ENCODE measurements around the gene GFI1B. TPM values are rescaled to one million over a fixed set of nuclear protein-coding genes. Genes with fewer than 3 reads are reported as not detected.
A peak's percentile ranks its signal among the peaks of the same experiment; 100 is the strongest.

GFI1B gene
- total and polyA plus RNA-seq, 2 of the 13 experiments (the other 11 are each of a cell fraction or from before 2014, with no cell fraction given): 0.15 to 0.51 TPM

DNA sequence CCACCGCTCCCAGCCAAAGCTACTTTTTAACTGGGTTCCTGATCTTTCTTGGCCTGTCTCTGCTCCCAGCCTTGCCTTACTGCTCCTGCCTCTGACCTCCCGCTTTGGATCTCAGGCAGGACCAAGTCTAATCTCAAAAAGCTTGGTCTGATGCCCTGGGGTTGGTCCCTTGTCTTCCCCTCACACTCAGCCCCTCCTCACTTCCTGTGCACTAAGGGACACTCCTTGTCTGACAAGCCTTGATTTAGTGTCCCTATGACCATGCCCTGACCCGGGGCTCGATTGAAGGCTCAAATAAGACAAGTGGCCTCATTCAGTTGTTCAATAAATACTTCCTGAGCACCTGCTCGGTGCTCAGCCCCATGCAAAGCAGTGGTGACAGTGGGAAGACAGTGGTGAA, 48.6 kb downstream of the GFI1B start:
- Histone ChIP-seq H3K9me3 (ENCODE audit: low read length) (no peaks in the 10 kb centered on the region), H2AFZ (ENCODE audit: low read length) (no peak overlapping the region), H3K9ac (ENCODE audit: insufficient read depth, low read depth, low read length) (no peak overlapping the region), H3K79me2 (ENCODE audit: insufficient read depth, low read length) (peaks cover 16% of the 10 kb centered on the region), H3K4me1 (ENCODE audit: insufficient read depth, low read length) (peaks cover 38% of the 10 kb centered on the region), H3K27ac (ENCODE audit: extremely low read length, insufficient read depth, low read length) (no peak overlapping the region), H3K36me3 (replicated peaks in 1 of 2; ENCODE audit: control insufficient read depth in 1 of 2, insufficient read depth in 2 of 2, low read length in 2 of 2) (no peaks in the 10 kb centered on the region), H3K4me3 (replicated peaks in 1 of 3; ENCODE audit: insufficient read depth in 1 of 3, low read depth in 2 of 3, low read length in 3 of 3) (no peak overlapping the region), H3K27me3 (ENCODE audit: control insufficient read depth in 1 of 2, insufficient read depth in 2 of 2, low read length in 2 of 2) (peaks cover 0 to 6% of the 10 kb centered on the region in 2 experiments; a peak in 1 of 5 replicates), H4K20me1 (ENCODE audit: insufficient read depth, low read length) (no peaks in the 10 kb centered on the region), H3K4me2 (ENCODE audit: low read depth, low read length) (no peak overlapping the region)
- FAIRE-seq (no peak), ATAC-seq (no peak), DNase-seq (ENCODE audit: low spot score) (no peak)
- TF ChIP-seq MED1 (CRISPR knock-in tag; IDR thresholded peaks at IDR 0.05) (no peak), ZNF570 (CRISPR knock-in tag; IDR thresholded peaks at IDR 0.05; ENCODE audit: borderline replicate concordance) (no peak)
- no TSS peak for BruUV-seq (replicated peaks)
- POLR2A ChIA-PET: no interaction called here
- in situ Hi-C loops (cut with HindIII; ENCODE audit: extremely low pct_ligation_motif_present, low pct_unique_long_range_greater_than_20kb): no loop called here
- intact Hi-C loops (cut with micrococcal nuclease; ENCODE audit: unreplicated experiment): loop anchor here (5.0 kb wide), 1 partner anchor 120 kb away; no protein-coding TSS in a partner anchor
- CTCF ChIA-PET (ENCODE audit: low intra/inter-chr PET ratio, low total read pairs): no interaction called here
- 46% methylated on average over 5 of the region's 5 CpGs for WGBS (ENCODE audit: low lambda C conversion rate)

DNA sequence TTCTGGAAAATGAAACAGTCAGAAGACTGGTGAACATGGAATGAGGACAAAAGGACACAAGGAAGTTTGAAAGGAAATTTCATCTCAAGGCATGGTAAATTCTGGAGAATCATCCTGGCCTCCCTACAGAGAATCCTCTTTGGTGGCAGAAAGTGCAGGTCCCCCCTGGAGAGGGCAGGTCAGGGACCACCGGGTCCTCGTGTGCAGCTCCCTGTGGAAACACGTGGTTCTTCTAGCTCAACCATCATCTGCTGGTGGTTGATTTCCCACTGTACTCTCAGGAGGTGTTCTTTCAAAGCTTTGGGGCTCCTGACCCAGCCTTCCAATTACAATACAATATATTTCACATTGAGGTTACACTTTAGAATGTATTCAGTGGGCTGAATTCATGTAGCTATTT, 49.7 kb downstream of the GFI1B start:
- no peak overlapping the region for H2AFZ ChIP-seq (ENCODE audit: low read length)
- peaks cover 27% of the 10 kb centered on the region for H3K79me2 ChIP-seq (ENCODE audit: insufficient read depth, low read length)
- POLR2A ChIA-PET: no interaction called here
- ATAC-seq (no peak), DNase-seq (ENCODE audit: low spot score) (no peak), FAIRE-seq (no peak)
- 60% methylated on average over 1 of the region's 3 CpGs for WGBS (ENCODE audit: low lambda C conversion rate)
- H3K27me3 ChIP-seq (ENCODE audit: control insufficient read depth in 1 of 2, insufficient read depth in 2 of 2, low read length in 2 of 2): peaks cover 0 to 6% of the 10 kb centered on the region in 2 experiments; a peak in 1 of 5 replicates
- TF ChIP-seq PAWR (CRISPR knock-in tag; IDR thresholded peaks at IDR 0.05; ENCODE audit: borderline replicate concordance): no peak
- TF ChIP-seq ZNF556 (CRISPR knock-in tag; IDR thresholded peaks at IDR 0.05; ENCODE audit: borderline replicate concordance): no peak
- TF ChIP-seq MXD4 (CRISPR knock-in tag; IDR thresholded peaks at IDR 0.05): no peak
- no peak for TF ChIP-seq TP53 (CRISPR knock-in tag; conservative IDR thresholded peaks at IDR 0.05)
- TF ChIP-seq SRSF1 (optimal IDR thresholded peaks at IDR 0.05; ENCODE audit: low read depth, low read length): no peak
- H3K9me3 ChIP-seq (ENCODE audit: low read length): no peaks in the 10 kb centered on the region
- peaks cover 1 to 3% of the 10 kb centered on the region in 2 experiments; a peak in 3 of 5 replicates for H3K36me3 ChIP-seq (replicated peaks in 1 of 2; ENCODE audit: control insufficient read depth in 1 of 2, insufficient read depth in 2 of 2, low read length in 2 of 2)
- in situ Hi-C loops (cut with HindIII; ENCODE audit: extremely low pct_ligation_motif_present, low pct_unique_long_range_greater_than_20kb): no loop called here
- H3K27ac ChIP-seq (ENCODE audit: extremely low read length, insufficient read depth, low read length): no peak overlapping the region
- peaks cover 38% of the 10 kb centered on the region for H3K4me1 ChIP-seq (ENCODE audit: insufficient read depth, low read length)
- no peak overlapping the region for H3K4me3 ChIP-seq (replicated peaks in 1 of 3; ENCODE audit: insufficient read depth in 1 of 3, low read depth in 2 of 3, low read length in 3 of 3)
- intact Hi-C loops (cut with micrococcal nuclease; ENCODE audit: unreplicated experiment): loop anchor here (5.0 kb wide), 1 partner anchor 119 kb away; no protein-coding TSS in a partner anchor
- H3K9ac ChIP-seq (ENCODE audit: insufficient read depth, low read depth, low read length): no peak overlapping the region
- H3K4me2 ChIP-seq (ENCODE audit: low read depth, low read length): no peak overlapping the region
- H4K20me1 ChIP-seq (ENCODE audit: insufficient read depth, low read length): no peaks in the 10 kb centered on the region
- CTCF ChIA-PET (ENCODE audit: low intra/inter-chr PET ratio, low total read pairs): no interaction called here
- BruUV-seq (replicated peaks): TSS peak; percentile 39

All from HepG2 (cell line).